ENCODE data around the gene SUSD6.
"Not testable (repeated sequence)": the region's sequence is repeated elsewhere in the genome, so short reads cannot be mapped to it uniquely, and the experiment has no call there.

Gene SUSD6

DNA sequence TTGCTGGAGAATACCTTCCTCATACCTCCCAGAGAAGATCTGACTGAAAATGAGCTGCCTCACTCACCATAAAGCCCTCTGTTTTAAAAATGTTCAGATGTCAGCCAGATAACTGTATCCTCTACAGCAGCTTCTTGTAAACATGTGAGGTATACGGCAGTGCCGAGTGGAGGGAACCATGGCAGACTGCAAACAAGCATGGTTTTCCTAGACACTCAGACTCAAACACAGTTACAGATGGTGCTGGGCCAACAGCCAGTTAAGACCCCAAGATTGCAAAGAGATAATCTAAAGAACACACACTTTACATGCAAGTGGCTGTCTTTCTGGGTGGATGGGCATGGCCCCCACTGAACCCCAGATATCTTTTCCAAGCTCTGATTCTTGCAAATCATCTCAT is 20.1 kb upstream of the SUSD6 start:
- DNase-seq (ENCODE audit: low spot score): no peak

DNA sequence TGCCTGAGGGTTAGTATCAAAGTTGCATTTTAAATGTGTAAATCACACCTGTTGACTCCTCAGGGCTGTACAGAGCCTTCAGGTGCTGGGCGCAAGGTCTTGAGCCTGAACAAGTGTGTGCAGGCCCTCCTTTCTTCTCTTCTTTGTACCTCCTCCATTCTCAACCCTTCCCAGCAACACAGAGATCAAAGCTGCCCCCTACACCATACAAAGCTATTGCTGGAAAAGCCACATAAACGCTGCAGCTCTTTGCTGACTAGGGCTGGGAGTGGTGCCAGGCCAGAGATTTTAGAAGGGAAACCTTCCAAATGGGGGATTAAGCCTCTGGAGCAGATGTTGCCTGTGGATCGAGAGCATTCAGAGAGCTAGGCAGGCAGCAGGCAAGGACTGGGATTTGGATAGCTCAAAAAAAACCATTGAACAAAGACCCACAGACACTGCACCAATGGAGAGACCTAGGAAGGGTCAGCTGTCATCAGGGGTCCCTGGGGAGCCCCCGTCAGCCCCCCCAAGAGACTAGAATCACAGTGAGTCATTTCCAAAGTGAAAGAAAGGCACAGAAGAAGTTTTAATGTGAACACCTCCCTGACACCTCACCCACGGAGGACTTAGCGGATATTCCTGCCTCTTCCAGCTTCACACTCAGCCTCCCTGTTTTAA is 18.2 kb upstream of the SUSD6 start:
- peak; percentile 67 for DNase-seq (ENCODE audit: low spot score)

DNA sequence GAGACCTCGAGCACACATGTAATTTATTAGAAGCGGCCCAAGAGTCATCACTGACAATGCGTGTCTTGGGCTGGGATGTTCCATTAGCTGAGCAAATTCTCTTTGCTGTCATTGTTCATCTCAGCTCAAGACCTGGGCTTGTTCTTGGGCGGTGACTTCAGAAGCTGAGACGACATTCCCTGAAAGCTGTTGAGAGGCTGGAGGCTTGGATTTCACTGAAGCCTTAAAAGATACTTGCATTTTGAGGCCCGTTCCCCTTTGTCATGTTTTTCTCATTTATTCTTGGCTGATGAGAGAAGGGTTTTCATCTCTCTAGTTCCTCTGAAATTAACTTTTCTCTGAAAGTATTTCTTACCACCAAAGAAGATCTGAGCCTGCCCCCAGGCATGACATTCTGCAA is 16.6 kb upstream of the SUSD6 start:
- DNase-seq (ENCODE audit: low spot score): peak; percentile 25

DNA sequence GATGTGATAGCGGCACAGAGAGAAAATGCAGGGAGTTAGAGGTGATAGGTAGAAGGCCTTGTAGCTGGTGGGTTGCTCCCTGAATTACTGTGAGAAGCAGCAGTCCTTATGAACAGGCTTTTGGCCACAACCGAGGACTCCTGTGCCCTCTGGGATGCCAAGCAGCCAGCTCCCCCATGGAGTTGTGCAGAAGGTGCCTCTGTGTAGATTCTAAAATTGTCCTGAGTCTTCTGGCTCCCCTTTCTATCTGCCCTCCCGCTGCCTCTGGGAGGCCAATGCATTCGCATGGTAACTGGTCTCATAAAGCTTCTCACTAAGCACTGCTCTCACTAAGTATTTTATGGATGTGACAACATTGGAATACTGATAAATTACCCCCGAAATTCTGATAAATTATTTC is 16.1 kb upstream of the SUSD6 start:
- DNase-seq (ENCODE audit: low spot score): no peak

DNA sequence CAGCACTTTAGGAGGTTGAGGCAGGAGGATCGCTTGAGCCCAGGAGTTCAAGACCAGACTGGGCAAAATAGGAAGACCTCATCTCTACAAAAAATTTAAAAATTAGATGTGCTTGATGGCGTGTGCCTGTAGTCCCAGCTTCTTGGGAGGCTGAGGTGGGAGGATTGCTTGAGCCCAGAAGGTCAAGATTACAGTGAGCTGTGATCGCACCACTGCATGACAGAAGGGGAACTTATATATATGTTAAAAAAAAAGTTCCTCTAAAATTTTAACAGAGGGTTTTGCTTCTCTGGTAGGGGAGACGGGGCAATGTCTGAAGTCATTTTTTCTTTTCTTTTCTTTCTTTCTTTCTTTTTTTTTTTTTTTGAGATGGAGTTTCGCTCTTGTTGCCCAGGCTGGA is 12.0 kb upstream of the SUSD6 start:
- DNase-seq (ENCODE audit: low spot score): not testable (repeated sequence)

DNA sequence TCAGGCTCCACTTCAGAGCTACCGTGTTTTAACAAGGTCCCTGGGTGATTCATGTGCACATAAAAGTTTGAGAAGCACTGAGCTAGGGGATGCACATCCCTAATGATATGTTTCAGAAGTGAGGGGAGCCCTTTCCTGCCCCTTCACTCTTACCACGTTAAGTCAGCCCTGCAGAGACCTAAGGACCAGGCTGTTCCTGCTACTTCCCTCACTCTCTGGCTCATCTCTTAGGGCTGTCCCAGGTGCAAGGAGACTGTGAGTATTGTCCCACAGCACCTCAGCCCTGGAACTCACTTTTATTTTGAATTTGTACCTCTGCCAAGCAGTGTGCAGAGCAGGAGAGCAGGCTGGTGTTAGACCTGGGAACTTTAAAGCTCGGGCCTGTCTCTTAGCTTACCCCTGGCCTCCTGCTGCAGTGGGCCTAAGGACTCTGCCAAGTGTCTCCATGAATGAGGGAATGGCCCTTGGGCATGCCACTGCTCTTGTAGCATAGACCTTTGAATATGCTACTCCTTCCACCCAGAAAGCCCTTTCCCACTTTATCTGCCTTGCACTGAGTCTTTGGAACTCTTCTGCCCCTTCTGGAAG is 11.0 kb upstream of the SUSD6 start:
- no peak for DNase-seq (ENCODE audit: low spot score)

DNA sequence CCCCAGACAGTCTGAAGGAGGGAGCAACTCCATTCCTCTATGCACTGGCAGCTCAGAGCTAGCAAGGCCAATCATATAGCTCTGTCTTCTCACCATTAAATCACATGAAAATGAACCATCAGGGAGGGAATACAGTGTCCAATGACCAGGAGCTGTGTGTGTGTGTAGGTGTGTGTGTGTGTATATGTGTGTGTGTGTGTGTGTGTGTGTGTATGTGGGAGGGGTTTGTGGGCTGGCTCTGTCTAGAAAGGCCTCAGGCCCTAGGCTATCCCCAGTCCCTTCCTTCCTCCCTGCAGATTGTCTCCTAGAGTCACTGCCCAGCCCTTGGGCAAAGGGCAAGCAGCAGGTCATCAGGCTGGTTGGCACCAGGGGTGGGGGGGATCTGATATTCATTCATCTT is 5.7 kb upstream of the SUSD6 start:
- DNase-seq (ENCODE audit: low spot score): no peak

DNA sequence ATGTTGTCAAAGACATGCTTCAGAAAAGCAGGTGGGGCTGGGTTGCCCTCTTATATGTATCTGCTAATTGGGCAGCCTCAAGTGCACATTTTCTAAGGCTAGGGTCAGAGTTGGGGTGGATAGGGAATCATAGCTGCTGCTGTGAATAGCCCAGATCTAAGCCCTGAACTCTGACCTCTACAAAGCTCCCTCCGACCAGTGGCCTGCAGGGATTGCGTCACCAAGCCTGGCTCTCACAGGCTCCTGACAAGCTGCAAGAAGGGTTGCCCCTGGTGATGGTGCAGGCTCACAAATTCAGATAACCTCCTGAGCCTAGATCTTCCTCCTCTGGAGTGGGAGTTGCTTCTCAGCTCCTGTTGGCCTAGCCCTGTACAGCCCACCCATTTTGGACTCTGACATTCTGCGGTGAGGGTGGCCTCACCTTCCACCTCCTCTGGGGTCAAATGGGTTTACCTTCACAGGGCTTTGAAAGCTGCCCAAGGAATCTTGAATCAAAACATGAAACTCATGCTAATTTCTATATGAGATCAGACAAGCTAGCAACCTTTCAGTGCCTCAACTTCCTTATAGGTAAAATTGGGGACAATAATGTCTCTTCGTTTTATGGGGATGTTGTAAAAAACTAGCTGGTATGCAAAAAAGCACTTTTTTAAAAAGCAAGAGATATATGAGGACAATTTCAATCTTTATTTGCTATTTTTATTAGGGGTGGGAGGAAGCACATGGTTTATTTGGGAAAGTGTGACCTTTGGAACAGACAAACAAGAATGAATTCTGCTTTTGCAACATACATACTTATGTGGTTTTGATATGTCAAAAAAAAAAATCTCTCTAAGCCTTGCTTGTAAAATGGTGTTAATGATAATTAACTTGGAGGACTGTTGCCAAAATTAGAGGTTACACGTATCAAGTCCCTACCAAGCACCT is 4.9 kb upstream of the SUSD6 start:
- DNase-seq (ENCODE audit: low spot score): no peak

DNA sequence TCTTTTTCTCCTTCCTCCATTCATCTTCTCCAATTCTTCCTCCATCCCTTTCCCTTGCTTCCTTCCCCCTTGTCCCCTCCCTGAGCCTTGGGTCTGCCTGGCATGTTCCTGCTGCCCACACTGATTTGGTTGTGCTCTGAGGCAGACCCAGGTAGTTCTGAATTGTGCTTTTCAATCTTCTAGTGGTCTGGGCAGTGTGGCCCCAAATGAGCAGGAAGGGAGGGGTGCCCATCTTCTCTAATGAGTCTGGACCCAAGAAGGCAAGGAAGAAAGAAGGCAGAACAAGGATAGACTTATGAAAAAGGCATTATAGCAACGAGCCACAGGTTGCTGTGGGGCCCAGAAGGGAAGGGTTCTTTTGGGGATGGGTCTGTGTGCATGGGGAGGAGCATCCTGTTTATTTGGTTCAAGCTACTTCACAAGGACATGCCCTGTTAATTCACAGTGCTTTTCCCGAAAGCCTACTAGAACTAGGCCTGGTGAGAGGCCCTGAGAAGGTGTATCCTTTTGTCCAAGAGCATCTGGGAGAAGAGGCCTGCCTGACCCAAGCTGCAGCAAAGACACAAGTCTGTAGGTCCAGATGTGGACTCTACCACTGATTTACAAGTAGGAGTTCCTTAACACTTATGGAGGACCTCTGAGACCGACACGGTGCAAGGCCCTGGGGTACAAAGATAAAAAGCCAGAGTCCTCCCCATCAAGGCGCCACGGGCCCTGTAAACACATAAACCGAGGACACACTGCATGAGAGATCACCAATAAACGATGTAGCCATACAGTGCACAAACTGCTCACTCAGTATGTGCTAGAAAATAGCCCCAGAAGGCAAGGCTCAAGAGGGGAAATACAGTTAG is 1.1 kb upstream of the SUSD6 start:
- DNase-seq (ENCODE audit: low spot score): no peak

DNA sequence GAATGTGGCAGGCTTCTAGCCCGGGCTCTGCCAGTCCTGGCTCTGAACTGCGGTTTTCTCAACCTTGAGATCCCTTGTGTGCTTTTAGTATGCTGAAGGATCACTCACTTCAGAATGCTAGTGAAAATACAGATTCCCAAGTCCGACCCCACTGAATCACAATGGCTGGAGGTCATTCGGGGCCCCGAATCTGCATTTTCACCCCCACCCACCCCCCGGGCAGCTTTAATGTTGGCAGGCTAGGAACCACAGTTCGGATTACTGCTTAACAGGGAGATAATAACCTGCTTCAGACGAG is 573 bp upstream of the SUSD6 start:
- DNase-seq (ENCODE audit: low spot score): peak; percentile 24

DNA sequence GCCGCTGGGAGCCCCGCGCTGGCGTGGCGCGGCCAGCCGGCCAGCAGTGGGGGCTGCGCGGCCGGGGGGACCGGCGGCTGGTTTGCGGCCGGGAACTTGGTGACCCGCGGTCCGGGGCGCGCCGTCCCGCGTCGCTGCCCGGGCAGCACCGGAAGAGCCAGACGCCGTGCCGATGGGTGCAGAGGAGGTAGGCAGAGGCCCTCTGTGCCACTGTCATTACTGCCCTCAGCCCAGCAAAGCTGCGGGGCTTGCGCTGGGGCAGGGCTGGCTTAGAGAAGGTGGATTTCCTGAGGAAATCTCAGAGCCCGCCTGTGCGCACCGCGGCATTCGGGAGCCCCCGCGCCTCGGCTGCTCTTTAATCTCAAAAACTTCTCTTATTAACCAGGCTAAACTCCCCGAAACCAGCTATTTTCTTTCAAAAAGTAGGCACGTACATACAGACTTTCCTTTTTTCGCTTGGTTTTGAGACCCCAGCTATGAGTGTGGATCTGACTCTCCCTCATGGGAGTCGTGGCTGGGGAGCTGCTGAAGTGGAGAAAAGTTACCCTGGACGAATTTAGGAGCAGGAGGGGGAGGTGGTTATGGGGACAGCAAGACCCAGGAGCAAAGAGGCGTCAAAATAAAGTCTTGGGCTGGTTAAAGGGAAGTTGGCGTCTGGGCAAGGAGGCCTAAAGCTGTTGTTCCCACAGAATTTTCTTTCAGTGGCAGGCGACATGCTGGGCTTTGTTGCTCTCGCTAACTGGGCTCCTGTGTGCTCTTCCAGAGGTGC is 802 bp downstream of the SUSD6 start:
- peak; percentile 67 for DNase-seq (ENCODE audit: low spot score)

DNA sequence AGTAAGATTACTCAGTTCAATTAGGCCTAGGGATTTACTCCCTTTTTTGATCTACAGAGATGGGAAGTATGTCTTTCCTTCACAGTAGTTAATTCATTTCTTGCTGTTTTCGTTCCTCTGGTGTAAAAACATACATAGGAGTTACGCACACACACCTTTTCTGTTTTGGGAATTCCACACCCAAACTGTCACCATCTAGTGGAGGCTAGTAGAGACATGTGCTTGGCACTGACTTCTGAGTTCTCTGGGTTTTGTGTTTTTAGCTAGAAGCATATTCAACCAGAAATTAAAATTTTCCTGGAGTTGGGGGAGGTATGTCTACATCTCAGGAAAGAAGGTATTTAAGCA is 1.4 kb downstream of the SUSD6 start:
- DNase-seq (ENCODE audit: low spot score): no peak

DNA sequence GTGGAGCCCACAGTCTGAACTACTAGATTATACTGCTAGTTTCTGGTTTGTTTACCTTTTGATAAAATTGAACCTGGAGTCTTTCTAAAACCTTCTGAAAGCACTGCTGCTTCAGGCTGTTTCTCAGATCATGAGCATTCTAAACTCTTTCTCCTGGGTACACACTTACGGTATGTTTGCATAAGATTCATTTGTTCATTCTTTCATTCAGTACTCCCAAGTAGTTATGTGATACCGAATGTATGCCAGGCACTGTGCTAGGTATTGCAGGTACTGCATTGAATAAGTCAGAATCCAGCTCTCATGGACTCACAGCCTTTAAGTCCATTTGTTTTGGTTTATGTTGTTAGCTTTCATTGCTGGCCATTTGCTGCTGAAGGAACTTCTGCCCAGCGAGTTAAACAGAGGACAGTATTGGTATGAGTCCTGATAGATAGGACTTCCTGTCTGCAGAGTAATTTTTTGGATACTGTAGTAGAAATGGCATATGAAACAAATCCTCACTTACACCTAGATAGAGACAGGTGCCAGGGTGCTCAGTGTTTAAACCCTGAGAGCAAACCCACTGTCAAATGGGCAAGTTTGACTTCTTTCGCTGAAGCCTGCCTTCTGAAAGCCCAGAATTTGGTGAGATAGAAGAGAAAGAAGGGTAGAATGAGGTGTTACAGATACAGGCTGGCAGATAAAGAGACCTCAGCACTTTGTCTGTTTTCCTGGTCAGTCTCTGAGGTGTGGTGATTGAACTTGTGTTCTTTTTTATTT is 2.1 kb downstream of the SUSD6 start:
- no peak for DNase-seq (ENCODE audit: low spot score)

DNA sequence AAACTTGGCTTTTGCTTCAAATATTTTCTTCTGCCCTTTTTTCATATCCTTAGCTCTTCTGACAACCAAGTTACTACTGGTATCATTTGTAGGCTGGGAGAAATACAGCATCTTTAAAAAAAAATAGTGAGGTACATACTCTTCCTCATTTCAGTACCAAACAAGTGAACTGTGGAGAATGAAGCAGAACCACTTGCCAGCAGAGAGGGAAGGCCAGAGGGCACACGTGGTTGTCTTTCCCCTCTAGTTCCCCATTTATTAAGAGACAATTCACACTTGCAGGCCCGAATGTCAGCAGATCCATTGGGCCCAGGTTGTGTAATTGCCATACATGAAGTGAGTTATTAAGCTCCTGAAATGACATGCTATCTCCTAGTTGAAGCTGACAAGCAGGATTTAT is 3.2 kb downstream of the SUSD6 start:
- DNase-seq (ENCODE audit: low spot score): no peak

DNA sequence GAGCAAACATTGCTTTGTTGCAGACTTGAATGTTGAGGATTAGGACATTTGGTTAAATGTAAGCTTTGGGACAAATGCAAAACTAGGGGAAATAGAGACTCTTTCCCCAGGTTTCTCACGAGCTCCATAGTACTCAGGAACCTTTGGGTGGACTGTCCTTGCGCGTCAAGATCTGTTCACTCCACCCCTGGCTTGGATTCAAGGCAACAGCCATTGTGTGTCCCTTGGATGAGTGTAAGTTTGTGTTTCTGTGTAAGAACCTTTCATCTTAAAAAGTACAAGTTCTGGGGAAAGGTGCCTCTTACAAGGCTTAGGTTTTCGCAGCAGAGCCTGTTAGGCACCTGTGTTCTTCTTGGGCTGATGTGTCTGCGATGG is 3.7 kb downstream of the SUSD6 start:
- DNase-seq (ENCODE audit: low spot score): no peak

DNA sequence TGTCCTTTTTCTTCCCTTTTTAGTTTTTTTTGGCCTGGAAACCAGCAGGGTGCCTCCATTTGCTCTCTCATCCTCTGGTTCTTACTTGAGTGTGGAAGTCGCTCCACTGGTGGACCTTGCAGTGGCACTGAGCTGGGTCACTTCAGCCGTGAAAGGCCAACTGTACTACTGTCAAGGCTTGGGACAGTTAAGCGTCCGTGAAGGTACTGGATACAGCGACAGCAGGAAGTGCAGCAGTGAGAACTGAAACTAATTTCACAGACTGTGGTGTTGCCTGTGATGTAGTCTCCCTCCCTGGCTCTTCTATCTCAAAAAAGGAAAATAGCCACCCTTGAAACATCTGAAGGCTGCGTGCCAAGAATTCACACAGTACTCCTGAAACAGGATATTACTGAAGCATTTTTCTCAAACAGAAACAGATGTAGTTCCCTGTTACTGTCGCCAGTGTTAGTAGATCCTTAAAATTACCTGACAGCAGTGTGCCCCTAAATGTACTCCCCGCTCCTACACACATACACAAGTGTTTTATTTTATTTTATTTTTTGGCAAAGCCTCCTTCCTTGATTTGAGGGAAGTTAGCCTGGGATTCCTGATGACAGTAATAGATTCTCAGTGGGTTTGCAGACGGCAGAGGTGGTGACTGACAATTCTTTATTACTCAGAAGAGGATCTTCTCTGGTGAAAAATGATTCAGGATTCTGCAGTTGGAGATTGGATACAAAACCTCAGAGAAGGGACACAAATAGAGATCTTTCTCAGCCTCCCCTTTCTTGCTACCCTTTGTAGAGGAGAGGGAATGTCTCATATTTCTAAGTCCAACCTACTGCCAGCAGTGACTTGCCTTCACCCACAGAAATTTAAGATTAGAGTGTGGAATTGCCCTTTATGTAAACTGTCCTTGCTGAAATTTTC is 4.4 kb downstream of the SUSD6 start:
- DNase-seq (ENCODE audit: low spot score): peak; percentile 56

DNA sequence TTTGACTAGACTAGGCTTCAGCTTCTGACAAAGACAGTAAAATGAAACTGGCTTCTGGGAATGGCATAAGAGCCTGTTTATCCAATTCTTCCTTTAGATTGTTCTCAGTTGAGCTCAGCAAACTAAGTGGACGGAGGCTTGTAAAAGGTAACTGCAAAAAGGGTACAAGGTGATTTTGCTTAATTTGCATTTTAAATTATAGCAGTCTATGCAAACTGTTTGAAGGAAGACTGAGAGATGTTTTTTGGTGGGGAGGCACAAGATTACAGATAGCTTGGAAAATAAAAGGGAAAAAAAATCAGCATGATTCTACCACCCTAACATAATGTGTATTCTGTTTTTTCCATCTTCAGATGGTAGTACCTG is 5.0 kb downstream of the SUSD6 start:
- no peak for DNase-seq (ENCODE audit: low spot score)

DNA sequence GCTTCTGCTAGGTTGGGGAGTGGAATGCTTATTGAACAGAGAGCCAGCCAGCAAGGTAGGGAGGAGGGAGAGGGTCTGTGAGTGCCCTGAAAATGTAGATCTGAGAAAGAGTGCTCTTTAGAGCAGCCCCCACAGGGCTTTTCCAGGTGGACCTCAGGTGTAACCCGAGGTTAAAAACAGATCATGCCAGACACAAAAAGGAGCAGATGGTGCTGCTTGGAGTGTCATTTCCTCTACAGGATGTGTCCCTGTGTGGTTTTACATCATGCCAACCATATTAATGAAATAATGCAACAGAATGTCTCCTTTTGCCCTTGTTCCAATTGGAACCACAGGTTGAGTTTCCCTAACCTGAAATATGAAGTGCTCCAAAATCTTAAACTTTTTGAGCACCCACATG is 6.4 kb downstream of the SUSD6 start:
- DNase-seq (ENCODE audit: low spot score): no peak

DNA sequence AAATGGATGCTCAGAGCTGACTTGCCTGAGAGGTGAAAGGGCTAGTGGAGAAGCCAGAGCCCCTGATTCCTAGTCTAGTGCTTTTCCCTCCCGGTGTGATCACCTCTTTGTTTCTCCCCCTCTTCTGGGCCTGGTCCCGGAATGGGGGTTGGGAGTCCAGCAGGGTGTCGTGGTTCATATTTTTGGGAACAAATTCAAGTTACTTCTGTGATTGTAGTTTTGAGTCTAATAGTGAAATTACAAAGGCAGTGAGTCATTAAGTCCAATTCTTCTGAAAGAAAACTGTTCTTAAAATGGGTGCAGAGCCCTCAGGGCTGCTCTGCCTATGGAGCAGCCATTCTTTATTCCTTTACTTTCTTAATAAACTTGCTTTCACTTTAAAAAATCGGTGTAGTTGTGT is 7.6 kb downstream of the SUSD6 start:
- DNase-seq (ENCODE audit: low spot score): no peak

DNA sequence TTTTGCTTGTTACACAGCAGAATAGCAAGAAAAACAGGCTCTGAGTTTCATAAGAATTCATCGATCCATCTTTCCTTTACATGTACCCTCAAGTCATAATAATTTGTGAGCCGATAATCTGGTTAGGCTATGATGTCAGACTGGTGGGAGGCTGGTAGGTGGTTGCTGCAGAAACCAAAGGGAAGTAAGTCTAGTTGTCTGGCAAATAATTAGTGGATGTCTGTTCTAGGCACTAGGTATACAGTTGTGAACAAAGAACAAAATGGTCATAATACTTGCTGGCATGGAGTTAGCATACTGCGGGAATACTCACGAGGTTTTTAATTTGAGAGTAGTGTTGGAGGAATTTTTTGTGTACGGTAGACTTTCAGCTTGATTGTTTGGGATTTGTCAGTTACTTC is 8.8 kb downstream of the SUSD6 start:
- DNase-seq (ENCODE audit: low spot score): no peak

Measured in AG20443 (cell line).